ENCODE results near the gene TGM3.

TGM3 gene

GRCh38 chr20:2348336-2348735, 52.5 kb downstream of the TGM3 start:
- CTCF ChIA-PET, result interaction anchor here (1.1 kb wide), 1 partner anchor 18 kb away, joined by 3 read pairs; no protein-coding TSS in a partner anchor

GRCh38 chr20:2349801-2350200, 54.0 kb downstream of the TGM3 start:
- Mint-ChIP-seq H3K9me3 (peaks cover 3% of the 10 kb centered on the region), H3K36me3 (no peaks in the 10 kb centered on the region), H3K4me1 (peaks cover 7% of the 10 kb centered on the region), H3K4me3 (no peak overlapping the region), H3K27ac (no peak overlapping the region), H3K27me3 (peaks cover 32% of the 10 kb centered on the region)
- CTCF ChIA-PET, result interaction anchor here (1.1 to 1.3 kb wide), 3 partner anchors 30 to 111 kb away, joined by 3 read pairs; no protein-coding TSS in a partner anchor
- DNase-seq, result no peak

More at GRCh38 chr20:2348336-2348735, 52.5 kb downstream of the TGM3 start:
- no peak for DNase-seq
- peaks cover 3% of the 10 kb centered on the region for H3K9me3 Mint-ChIP-seq
- no peak overlapping the region for H3K27ac Mint-ChIP-seq
- peaks cover 7% of the 10 kb centered on the region for H3K4me1 Mint-ChIP-seq
- no peaks in the 10 kb centered on the region for H3K36me3 Mint-ChIP-seq
- peaks cover 26% of the 10 kb centered on the region for H3K27me3 Mint-ChIP-seq
- H3K4me3 Mint-ChIP-seq, result no peak overlapping the region

GRCh38 chr20:2350606-2351005, 54.8 kb downstream of the TGM3 start:
- H3K27ac Mint-ChIP-seq, result no peak overlapping the region
- H3K9me3 Mint-ChIP-seq, result peaks cover 3% of the 10 kb centered on the region
- no peaks in the 10 kb centered on the region for H3K36me3 Mint-ChIP-seq
- CTCF ChIA-PET, result interaction anchor here (1.0 to 1.3 kb wide), 4 partner anchors 29 to 110 kb away, joined by 3 to 5 read pairs (median 3); no protein-coding TSS in a partner anchor
- peaks cover 7% of the 10 kb centered on the region for H3K4me1 Mint-ChIP-seq
- DNase-seq, result no peak
- no peak overlapping the region for H3K4me3 Mint-ChIP-seq
- H3K27me3 Mint-ChIP-seq, result peaks cover 37% of the 10 kb centered on the region

- Mint-ChIP-seq H3K27ac (no peak overlapping the region), H3K27me3 (peaks cover 37% of the 10 kb centered on the region), H3K4me3 (no peak overlapping the region), H3K9me3 (no peaks in the 10 kb centered on the region), H3K36me3 (no peaks in the 10 kb centered on the region), H3K4me1 (peaks cover 7% of the 10 kb centered on the region)
- no peak for DNase-seq
- CTCF ChIA-PET, result interaction anchor here (0.7 kb wide), 1 partner anchor 924 kb away, joined by 3 read pairs; no protein-coding TSS in a partner anchor
Observed at GRCh38 chr20:2353231-2353630, 57.4 kb downstream of the TGM3 start.

- Mint-ChIP-seq H3K36me3 (no peaks in the 10 kb centered on the region), H3K9me3 (peaks cover 4% of the 10 kb centered on the region), H3K4me3 (no peak overlapping the region), H3K27me3 (peaks cover 40% of the 10 kb centered on the region), H3K4me1 (peaks cover 3% of the 10 kb centered on the region), H3K27ac (no peak overlapping the region)
- CTCF ChIA-PET, result no interaction called here
- DNase-seq, result no peak
Observed at GRCh38 chr20:2357114-2357513, 61.3 kb downstream of the TGM3 start.

- CTCF ChIA-PET, result no interaction called here
- Mint-ChIP-seq H3K9me3 (peaks cover 4% of the 10 kb centered on the region), H3K27ac (no peak overlapping the region), H3K27me3 (peaks cover 45% of the 10 kb centered on the region), H3K4me3 (no peak overlapping the region), H3K36me3 (no peaks in the 10 kb centered on the region), H3K4me1 (no peaks in the 10 kb centered on the region)
- no peak for DNase-seq
Observed at GRCh38 chr20:2358006-2358405, 62.2 kb downstream of the TGM3 start.

GRCh38 chr20:2361035-2361593, 65.3 kb downstream of the TGM3 start:
- DNase-seq, result no peak
- H3K4me3 Mint-ChIP-seq, result no peak overlapping the region
- CTCF ChIA-PET, result no interaction called here
- H3K4me1 Mint-ChIP-seq, result no peaks in the 10 kb centered on the region
- no peaks in the 10 kb centered on the region for H3K36me3 Mint-ChIP-seq
- H3K27me3 Mint-ChIP-seq, result peaks cover 47% of the 10 kb centered on the region
- no peak overlapping the region for H3K27ac Mint-ChIP-seq
- peaks cover 4% of the 10 kb centered on the region for H3K9me3 Mint-ChIP-seq

GRCh38 chr20:2363187-2363586, 67.4 kb downstream of the TGM3 start:
- Mint-ChIP-seq H3K36me3 (no peaks in the 10 kb centered on the region), H3K9me3 (peaks cover 4% of the 10 kb centered on the region), H3K4me1 (no peaks in the 10 kb centered on the region), H3K27me3 (peaks cover 43% of the 10 kb centered on the region), H3K27ac (no peak overlapping the region), H3K4me3 (no peak overlapping the region)
- CTCF ChIA-PET, result no interaction called here
- DNase-seq, result no peak

- Mint-ChIP-seq H3K27me3 (peaks cover 46% of the 10 kb centered on the region), H3K27ac (no peak overlapping the region), H3K9me3 (peaks cover 4% of the 10 kb centered on the region), H3K4me1 (no peaks in the 10 kb centered on the region), H3K4me3 (no peak overlapping the region), H3K36me3 (no peaks in the 10 kb centered on the region)
- DNase-seq, result no peak
- CTCF ChIA-PET, result no interaction called here
Observed at GRCh38 chr20:2363587-2363986, 67.8 kb downstream of the TGM3 start.

- peaks cover 4% of the 10 kb centered on the region for H3K9me3 Mint-ChIP-seq
- CTCF ChIA-PET, result no interaction called here
- peaks cover 51% of the 10 kb centered on the region for H3K27me3 Mint-ChIP-seq
- H3K27ac Mint-ChIP-seq, result no peak overlapping the region
- H3K4me1 Mint-ChIP-seq, result no peaks in the 10 kb centered on the region
- DNase-seq, result no peak
- H3K36me3 Mint-ChIP-seq, result no peaks in the 10 kb centered on the region
- no peak overlapping the region for H3K4me3 Mint-ChIP-seq
Observed at GRCh38 chr20:2364044-2364443, 68.2 kb downstream of the TGM3 start.

GRCh38 chr20:2365091-2365490, 69.3 kb downstream of the TGM3 start:
- Mint-ChIP-seq H3K36me3 (no peaks in the 10 kb centered on the region), H3K27ac (no peak overlapping the region), H3K27me3 (peaks cover 52% of the 10 kb centered on the region)

GRCh38 chr20:2365666-2366065, 69.9 kb downstream of the TGM3 start:
- H3K4me3 Mint-ChIP-seq, result no peak overlapping the region
- CTCF ChIA-PET, result interaction anchor here (1.0 kb wide), 1 partner anchor 17 kb away, joined by 3 read pairs; no protein-coding TSS in a partner anchor
- no peaks in the 10 kb centered on the region for H3K36me3 Mint-ChIP-seq
- no peaks in the 10 kb centered on the region for H3K4me1 Mint-ChIP-seq
- no peak overlapping the region for H3K27ac Mint-ChIP-seq
- peaks cover 3% of the 10 kb centered on the region for H3K9me3 Mint-ChIP-seq
- no peak for DNase-seq
- H3K27me3 Mint-ChIP-seq, result peaks cover 58% of the 10 kb centered on the region

More at GRCh38 chr20:2365091-2365490, 69.3 kb downstream of the TGM3 start:
- CTCF ChIA-PET, result no interaction called here
- Mint-ChIP-seq H3K4me1 (no peaks in the 10 kb centered on the region), H3K9me3 (peaks cover 4% of the 10 kb centered on the region), H3K4me3 (no peak overlapping the region)
- DNase-seq, result no peak

- H3K9me3 Mint-ChIP-seq, result peaks cover 2% of the 10 kb centered on the region
- no peak for DNase-seq
- H3K4me1 Mint-ChIP-seq, result no peaks in the 10 kb centered on the region
- no peak overlapping the region for H3K27ac Mint-ChIP-seq
- no peak overlapping the region for H3K4me3 Mint-ChIP-seq
- CTCF ChIA-PET, result interaction anchor here (2.3 kb wide), 1 partner anchor 83 kb away, joined by 11 read pairs; no protein-coding TSS in a partner anchor
- H3K36me3 Mint-ChIP-seq, result no peaks in the 10 kb centered on the region
- H3K27me3 Mint-ChIP-seq, result peaks cover 63% of the 10 kb centered on the region
Observed at GRCh38 chr20:2368621-2369020, 72.8 kb downstream of the TGM3 start.

- Mint-ChIP-seq H3K27me3 (peaks cover 71% of the 10 kb centered on the region), H3K36me3 (no peaks in the 10 kb centered on the region), H3K4me1 (no peaks in the 10 kb centered on the region), H3K27ac (no peak overlapping the region), H3K9me3 (peaks cover 2% of the 10 kb centered on the region), H3K4me3 (no peak overlapping the region)
- CTCF ChIA-PET, result interaction anchor here (1.1 kb wide), 1 partner anchor 14 kb away, joined by 3 read pairs; no protein-coding TSS in a partner anchor
- DNase-seq, result no peak
Observed at GRCh38 chr20:2373098-2373497, 77.3 kb downstream of the TGM3 start.

- CTCF ChIA-PET, result interaction anchor here (0.7 kb wide), 1 partner anchor 13 kb away, joined by 5 read pairs; no protein-coding TSS in a partner anchor
Observed at GRCh38 chr20:2374346-2375125, 78.7 kb downstream of the TGM3 start.

More at GRCh38 chr20:2374346-2375125, 78.7 kb downstream of the TGM3 start:
- Mint-ChIP-seq H3K9me3 (peaks cover 2% of the 10 kb centered on the region), H3K27me3 (peaks cover 68% of the 10 kb centered on the region), H3K4me1 (peaks cover 12% of the 10 kb centered on the region), H3K4me3 (no peak overlapping the region), H3K27ac (no peak overlapping the region), H3K36me3 (no peaks in the 10 kb centered on the region)
- no peak for DNase-seq

Data from activated naive CD4-positive, alpha-beta T cell treated with anti-CD3 and anti-CD28 coated beads, Interleukin-2, amount 10 ng/mL, durations not matched to agents 7 days and 5 days (primary cell).